ENCODE data around the gene RGS6. TPM values are rescaled to one million over a fixed set of nuclear protein-coding genes. Genes with fewer than 3 reads are reported as not detected.
"Not testable (repeated sequence)": the region's sequence is repeated elsewhere in the genome, so short reads cannot be mapped to it uniquely, and the experiment has no call there.

The RGS6 gene
- total and polyA plus RNA-seq, 8 donors = 0.06 to 0.47 (median 0.20) TPM; not detected in 1

GRCh38 chr14:71933001-71933587 lies 865 bp downstream of the RGS6 start:
- no peaks in the 10 kb centered on the region for H3K9me3 ChIP-seq
- H3K4me3 ChIP-seq = no peak overlapping the region
- no peaks in the 10 kb centered on the region for H3K36me3 ChIP-seq
- FAIRE-seq = no peak
- intact Hi-C loops (cut with DNase I) = no loop called here
- no peak for ATAC-seq
- no peak overlapping the region for H3K27ac ChIP-seq
- H3K27me3 ChIP-seq = peaks cover 0 to 18% (median 8%) of the 10 kb centered on the region in 4 donors
- TF ChIP-seq CTCF (IDR thresholded peaks at IDR 0.05) = no peak
- DNase-seq = no peak
- WGBS, 2 donors = 2 to 3% methylated on average over 24 of the region's 24 CpGs
- H3K4me1 ChIP-seq = peaks cover 0 to 7% (median 4%) of the 10 kb centered on the region in 3 donors

DNA sequence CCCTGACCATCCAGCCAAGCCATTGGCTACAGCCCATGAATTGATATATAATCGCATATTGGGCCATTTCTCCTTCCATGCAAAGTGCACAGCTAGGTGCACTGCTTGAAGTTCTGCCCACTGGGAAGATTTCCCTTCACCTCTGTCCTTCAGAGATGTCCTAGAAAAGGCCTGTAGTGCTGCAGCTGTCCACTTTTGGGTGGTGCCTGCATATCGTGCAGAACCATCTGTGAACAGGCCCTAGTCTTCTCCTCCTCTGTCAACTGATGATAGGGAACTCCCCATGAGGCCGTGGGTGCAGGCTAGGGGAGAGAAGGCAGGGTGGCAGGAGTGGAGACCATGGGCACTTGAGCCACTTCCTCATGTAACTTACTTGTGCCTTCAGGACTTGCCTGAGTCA lies 6.0 kb downstream of the RGS6 start:
- H3K27me3 ChIP-seq; FAIRE-seq; H3K9me3 ChIP-seq; H3K4me1 ChIP-seq; H3K27ac ChIP-seq; intact Hi-C loops (cut with DNase I); DNase-seq; ATAC-seq; H3K4me3 ChIP-seq; H3K36me3 ChIP-seq: not testable (repeated sequence)
- WGBS, 2 donors = 51 to 60% methylated on average over 2 to 3 of the region's 3 CpGs

DNA sequence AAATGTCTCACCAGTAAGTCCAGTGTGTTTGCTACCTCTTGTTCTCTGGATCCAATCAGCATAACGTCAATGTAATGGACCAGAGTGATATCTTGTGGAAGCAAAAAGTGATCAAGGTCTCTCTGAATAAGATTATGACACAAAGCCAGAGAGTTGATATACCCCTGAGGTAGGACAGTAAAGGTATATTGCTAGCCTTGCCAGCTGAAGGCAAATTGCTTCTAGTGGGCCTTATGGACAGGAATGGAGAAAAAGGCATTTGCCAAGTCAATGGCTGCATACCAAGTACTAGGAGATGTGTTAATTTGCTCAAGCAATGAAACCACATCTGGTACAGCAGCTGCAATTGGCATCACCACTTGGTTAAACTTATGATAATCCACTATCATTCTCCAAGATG lies 7.1 kb downstream of the RGS6 start:
- WGBS, 2 donors = 55 to 61% methylated on average over 1 of the region's 1 CpG
- H3K4me3 ChIP-seq; FAIRE-seq; DNase-seq; H3K4me1 ChIP-seq; ATAC-seq; H3K27ac ChIP-seq; H3K27me3 ChIP-seq; H3K36me3 ChIP-seq; H3K9me3 ChIP-seq; intact Hi-C loops (cut with DNase I): not testable (repeated sequence)

- ATAC-seq; H3K4me1 ChIP-seq; H3K27me3 ChIP-seq; intact Hi-C loops (cut with DNase I); FAIRE-seq; H3K36me3 ChIP-seq; H3K27ac ChIP-seq; H3K4me3 ChIP-seq; H3K9me3 ChIP-seq; DNase-seq: not testable (repeated sequence)
Observed at GRCh38 chr14:71940500-71940899, 8.3 kb downstream of the RGS6 start.

DNA sequence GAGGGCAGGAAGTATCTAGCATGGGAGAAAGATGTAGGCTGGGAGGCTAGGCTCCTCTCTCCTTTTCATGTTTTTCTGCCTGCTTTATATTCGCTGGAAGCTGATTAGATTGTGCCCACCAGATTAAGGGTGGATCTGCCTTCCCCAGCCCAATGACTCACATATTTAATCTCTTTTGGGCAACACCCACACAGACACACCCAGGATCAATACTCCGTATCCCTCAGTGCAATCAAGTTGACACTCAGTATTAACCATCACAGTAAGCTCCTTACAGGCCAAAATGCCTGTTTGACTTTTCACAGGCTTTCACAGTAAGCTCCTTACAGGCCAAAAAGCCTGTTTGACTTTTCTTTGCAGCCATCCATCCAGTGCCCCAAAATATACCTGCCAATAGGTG lies 9.4 kb downstream of the RGS6 start:
- DNase-seq; H3K27me3 ChIP-seq; H3K36me3 ChIP-seq; intact Hi-C loops (cut with DNase I); ATAC-seq; H3K9me3 ChIP-seq; H3K27ac ChIP-seq; FAIRE-seq; H3K4me3 ChIP-seq; H3K4me1 ChIP-seq: not testable (repeated sequence)
- WGBS, 2 donors = 71 to 74% methylated on average over 2 of the region's 2 CpGs

- Histone ChIP-seq H3K36me3 (no peaks in the 10 kb centered on the region), H3K4me3 (no peak overlapping the region), H3K27ac (no peak overlapping the region), H3K9me3 (no peaks in the 10 kb centered on the region), H3K4me1 (no peaks in the 10 kb centered on the region), H3K27me3 (no peaks in the 10 kb centered on the region)
- 37 to 51% methylated on average over 4 of the region's 4 CpGs for WGBS, 2 donors
- intact Hi-C loops (cut with DNase I) = no loop called here
- DNase-seq (no peak), ATAC-seq (no peak), FAIRE-seq (no peak)
- no peak for TF ChIP-seq CTCF (IDR thresholded peaks at IDR 0.05)
Observed at GRCh38 chr14:71942904-71943694, 10.9 kb downstream of the RGS6 start.

DNA sequence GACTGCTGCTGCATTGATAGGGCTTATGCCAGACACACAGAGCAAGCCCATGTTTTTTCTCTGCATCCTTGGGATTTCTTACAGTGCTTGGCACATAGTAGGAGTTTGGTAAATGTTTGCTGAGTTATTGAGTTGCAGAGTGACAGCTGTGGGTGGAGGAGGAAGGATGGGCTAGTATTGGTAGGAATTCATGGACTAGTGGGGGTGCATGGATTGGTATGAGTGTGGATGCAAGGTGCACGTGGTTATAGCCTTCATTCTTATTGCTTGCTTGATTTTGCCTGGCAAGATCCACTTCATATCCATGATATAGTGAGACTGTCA lies 11.4 kb downstream of the RGS6 start:
- ATAC-seq (no peak), FAIRE-seq (no peak), DNase-seq (no peak)
- H3K27ac ChIP-seq = no peak overlapping the region
- no peaks in the 10 kb centered on the region for H3K4me1 ChIP-seq
- no peak overlapping the region for H3K4me3 ChIP-seq
- WGBS, 2 donors = 30 to 39% methylated on average over 1 of the region's 1 CpG
- H3K9me3 ChIP-seq = no peaks in the 10 kb centered on the region
- no peak for TF ChIP-seq CTCF (IDR thresholded peaks at IDR 0.05)
- H3K36me3 ChIP-seq = no peaks in the 10 kb centered on the region
- no peaks in the 10 kb centered on the region for H3K27me3 ChIP-seq
- intact Hi-C loops (cut with DNase I) = no loop called here

Measured in pancreas (tissue), 10 donors.